DOHH2 (cell line): Measurements from ENCODE around the gene DPYD.

Experiments used
- EZH2phosphoT487 ChIP-seq: fragments of 200-600 bp; sonication (generic); IDR thresholded peaks from 2 replicates; pipeline ENCODE4 v1.6.1; 2017; ENCODE audit warnings: borderline replicate concordance, mild to moderate bottlenecking, antibody characterized with exemption, low read length, moderate library complexity, mixed read lengths
- TF ChIP-seq, protein P1 (sequence below): fragments of 200-600 bp; sonication (generic); IDR thresholded peaks from one replicate; pipeline ENCODE4 v1.5.1; 2014; ENCODE audit warnings: antibody characterized with exemption, mild to moderate bottlenecking, low read depth, low read length; ENCODE audit not compliant: poor library complexity, severe bottlenecking

DNA sequence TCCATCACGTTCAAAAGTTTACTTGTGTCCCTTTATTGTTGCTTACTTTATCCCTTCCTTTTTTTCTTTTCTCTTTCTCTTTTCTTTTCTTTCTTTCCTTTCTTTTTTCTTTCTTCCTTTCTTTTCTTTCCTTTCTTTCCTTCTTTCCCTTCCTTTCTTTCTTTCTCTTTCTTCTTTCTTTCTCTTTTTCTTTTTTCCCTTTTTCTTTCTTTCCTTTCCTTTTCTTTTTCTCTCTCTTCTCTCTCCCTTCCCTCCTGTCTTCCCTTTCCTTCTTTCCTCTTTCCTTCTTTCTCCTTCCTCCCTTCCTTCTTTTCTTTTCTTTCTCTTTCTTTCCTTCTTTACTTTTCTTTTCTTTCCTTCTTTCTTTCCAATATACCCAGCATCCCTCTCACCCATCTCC is 391.2 kb downstream of the DPYD start:
- TF ChIP-seq, protein P1, sequence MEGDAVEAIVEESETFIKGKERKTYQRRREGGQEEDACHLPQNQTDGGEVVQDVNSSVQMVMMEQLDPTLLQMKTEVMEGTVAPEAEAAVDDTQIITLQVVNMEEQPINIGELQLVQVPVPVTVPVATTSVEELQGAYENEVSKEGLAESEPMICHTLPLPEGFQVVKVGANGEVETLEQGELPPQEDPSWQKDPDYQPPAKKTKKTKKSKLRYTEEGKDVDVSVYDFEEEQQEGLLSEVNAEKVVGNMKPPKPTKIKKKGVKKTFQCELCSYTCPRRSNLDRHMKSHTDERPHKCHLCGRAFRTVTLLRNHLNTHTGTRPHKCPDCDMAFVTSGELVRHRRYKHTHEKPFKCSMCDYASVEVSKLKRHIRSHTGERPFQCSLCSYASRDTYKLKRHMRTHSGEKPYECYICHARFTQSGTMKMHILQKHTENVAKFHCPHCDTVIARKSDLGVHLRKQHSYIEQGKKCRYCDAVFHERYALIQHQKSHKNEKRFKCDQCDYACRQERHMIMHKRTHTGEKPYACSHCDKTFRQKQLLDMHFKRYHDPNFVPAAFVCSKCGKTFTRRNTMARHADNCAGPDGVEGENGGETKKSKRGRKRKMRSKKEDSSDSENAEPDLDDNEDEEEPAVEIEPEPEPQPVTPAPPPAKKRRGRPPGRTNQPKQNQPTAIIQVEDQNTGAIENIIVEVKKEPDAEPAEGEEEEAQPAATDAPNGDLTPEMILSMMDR = no peak
- no peak for TF ChIP-seq EZH2phosphoT487
